ENCODE data around the gene NWD2. TPM values are rescaled to one million over a fixed set of nuclear protein-coding genes. Genes with fewer than 3 reads are reported as not detected.

NWD2 gene
- total RNA-seq, 1 experiment from 2014 or later: not detected

DNA sequence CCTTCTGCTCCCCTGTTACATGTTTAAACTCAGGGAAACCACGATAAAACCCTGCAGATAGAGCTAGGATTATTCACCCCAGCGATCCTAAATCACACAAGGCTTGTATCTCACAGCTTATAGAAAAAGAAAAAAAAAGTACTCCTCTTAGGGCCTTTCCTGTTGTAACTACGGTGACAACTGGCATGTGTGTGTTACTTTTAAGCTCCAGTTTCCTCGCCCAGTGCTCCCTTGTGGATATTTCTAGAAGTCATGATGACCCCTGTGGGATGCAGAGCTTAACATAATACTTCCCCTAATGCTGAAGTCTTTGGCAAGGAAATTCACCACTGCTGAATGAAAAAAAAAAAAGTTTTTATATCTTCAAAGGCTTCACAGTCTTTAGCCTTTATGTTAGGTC lies 114.7 kb downstream of the NWD2 start:
- Histone ChIP-seq H4K20me1 (ENCODE audit: control insufficient read depth, insufficient read depth, insufficient read length) (no peaks in the 10 kb centered on the region), H3K4me1 (ENCODE audit: insufficient read depth, low read length) (no peaks in the 10 kb centered on the region), H3K56ac (ENCODE audit: insufficient read length, low read depth, low read length) (no peak overlapping the region), H2BK5ac (ENCODE audit: insufficient read length, low read length) (no peak overlapping the region), H3K79me1 (ENCODE audit: insufficient read depth, low read depth, low read length, poor library complexity, severe bottlenecking) (no peaks in the 10 kb centered on the region), H2BK15ac (ENCODE audit: low read depth, low read length) (no peak overlapping the region), H2AFZ (ENCODE audit: low read length) (no peak overlapping the region), H3K4ac (ENCODE audit: low read depth, low read length) (no peak overlapping the region), H2BK120ac (ENCODE audit: low read depth, low read length, poor library complexity, severe bottlenecking) (no peak overlapping the region), H2BK12ac (ENCODE audit: insufficient read length, low read depth, low read length) (no peak overlapping the region), H3K27me3 (ENCODE audit: insufficient read depth, low read length) (no peaks in the 10 kb centered on the region), H2BK20ac (ENCODE audit: low read depth, low read length, poor library complexity, severe bottlenecking) (no peak overlapping the region), H3T11ph (ENCODE audit: low read length) (no peak overlapping the region), H4K8ac (replicated peaks; ENCODE audit: insufficient read length, low read depth, low read length) (no peak overlapping the region), H3K18ac (ENCODE audit: insufficient read length, low read depth, low read length) (no peak overlapping the region), H2AK5ac (ENCODE audit: insufficient read length, low read length) (no peak overlapping the region), H3K27ac (ENCODE audit: insufficient read length, low read depth, low read length) (no peak overlapping the region), H3K9me3 (ENCODE audit: control insufficient read depth, low read depth, low read length) (no peaks in the 10 kb centered on the region), H4K5ac (ENCODE audit: insufficient read length, low read depth, low read length) (no peak overlapping the region), H3K9ac (ENCODE audit: extremely low read depth, insufficient read length, low read length) (no peak overlapping the region), H3K4me2 (ENCODE audit: insufficient read depth, insufficient read length, low read length) (no peak overlapping the region), H4K91ac (ENCODE audit: insufficient read length, low read depth, low read length) (no peak overlapping the region), H3K14ac (ENCODE audit: insufficient read depth, low read length) (no peak overlapping the region), H3K23me2 (ENCODE audit: insufficient read length, low read depth, low read length, poor library complexity, severe bottlenecking) (no peaks in the 10 kb centered on the region), H3K79me2 (ENCODE audit: insufficient read depth, low read length) (no peaks in the 10 kb centered on the region), H3K23ac (ENCODE audit: insufficient read length, low read depth, low read length) (no peak overlapping the region)
- Mint-ChIP-seq H3K4me1 (no peaks in the 10 kb centered on the region), H3K27me3 (ENCODE audit: low read depth) (no peaks in the 10 kb centered on the region), H3K36me3 (ENCODE audit: insufficient read depth in 1 of 3, low read depth in 3 of 3) (no peaks in the 10 kb centered on the region), H3K4me3 (no peak overlapping the region), H3K27ac (no peak overlapping the region), H3K9me3 (no peaks in the 10 kb centered on the region)
- DNase-seq: no peak
- WGBS (ENCODE audit: extremely low coverage, insufficient read length, low lambda C conversion rate): no CpG with 5 or more reads among the region's 4 CpGs
- TF ChIP-seq, protein P1, sequence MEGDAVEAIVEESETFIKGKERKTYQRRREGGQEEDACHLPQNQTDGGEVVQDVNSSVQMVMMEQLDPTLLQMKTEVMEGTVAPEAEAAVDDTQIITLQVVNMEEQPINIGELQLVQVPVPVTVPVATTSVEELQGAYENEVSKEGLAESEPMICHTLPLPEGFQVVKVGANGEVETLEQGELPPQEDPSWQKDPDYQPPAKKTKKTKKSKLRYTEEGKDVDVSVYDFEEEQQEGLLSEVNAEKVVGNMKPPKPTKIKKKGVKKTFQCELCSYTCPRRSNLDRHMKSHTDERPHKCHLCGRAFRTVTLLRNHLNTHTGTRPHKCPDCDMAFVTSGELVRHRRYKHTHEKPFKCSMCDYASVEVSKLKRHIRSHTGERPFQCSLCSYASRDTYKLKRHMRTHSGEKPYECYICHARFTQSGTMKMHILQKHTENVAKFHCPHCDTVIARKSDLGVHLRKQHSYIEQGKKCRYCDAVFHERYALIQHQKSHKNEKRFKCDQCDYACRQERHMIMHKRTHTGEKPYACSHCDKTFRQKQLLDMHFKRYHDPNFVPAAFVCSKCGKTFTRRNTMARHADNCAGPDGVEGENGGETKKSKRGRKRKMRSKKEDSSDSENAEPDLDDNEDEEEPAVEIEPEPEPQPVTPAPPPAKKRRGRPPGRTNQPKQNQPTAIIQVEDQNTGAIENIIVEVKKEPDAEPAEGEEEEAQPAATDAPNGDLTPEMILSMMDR (conservative IDR thresholded peaks at IDR 0.05): no peak

Data from H9 (cell line).